K562 (cell line): Measurements from ENCODE around the gene PADI4. TPM values are rescaled to one million over a fixed set of nuclear protein-coding genes. Genes with fewer than 3 reads are reported as not detected.

ENCODE experiments used
- ATAC-seq: fragments of 200-7000 bp; cut with Tn5 transposase; 3 replicates; pipeline ENCODE4 v1.9.1; 2020; ENCODE audit warnings: moderate library complexity
- BruUV-seq: library from RNA; stranded (reverse); fragments of 400-500 nt; replicated peaks from 2 replicates; lab custom pipeline; 2021; lab: Mats Ljungman, UMichigan
- CTCF ChIA-PET: fragments of 300-600 bp; formaldehyde crosslinking; extraction: SDS; loops from one replicate; lab custom pipeline; 2021; ENCODE audit warnings: low intra/inter-chr PET ratio; lab: Yijun Ruan, JAX
- POLR2A ChIA-PET: fragments of 300-600, 350-650 bp; sonication (Branson Sonifier 250); formaldehyde crosslinking; extraction: SDS; loops from one replicate; lab custom pipeline; 2021; ENCODE audit warnings: antibody characterized with exemption, inconsistent platforms; lab: Yijun Ruan, JAX
- DNase-seq, 4 experiments: peaks; one replicate each; pipeline versions ENCODE4 v3.0.0 to v3.0.0-alpha.2; 2011 to 2018; ENCODE audit warnings: low spot score in 3 of 4, mixed read lengths in 3 of 4; ENCODE audit errors: extremely low read depth in 1 of 4
- FAIRE-seq: peaks from 2 replicates; lab custom pipeline; 2011; peaks lifted over from hg19 to GRCh38; lab: Jason Lieb, UNC
- H2AFZ ChIP-seq: 2 replicates; pipeline ENCODE4 v1.6.0; 2011; ENCODE audit warnings: low read depth, low read length, control low read depth, inconsistent platforms
- H3K27ac ChIP-seq: fragments of 200-600 bp; 3 replicates; pipeline ENCODE4 v1.8.0; 2011; ENCODE audit warnings: low read depth, mild to moderate bottlenecking, control low read depth, inconsistent platforms, low read length, moderate library complexity, mixed read lengths; ENCODE audit errors: extremely low read depth
- H3K27me3 ChIP-seq, 2 experiments: fragments of 300-600 bp in 1 of 2; 2 replicates in 1 of 2; 3 replicates in 1 of 2; pipeline versions ENCODE4 v1.6.0 to v1.8.0; 2011; ENCODE audit warnings: inconsistent platforms in 2 of 2, low read length in 2 of 2, mild to moderate bottlenecking in 1 of 2, mixed read lengths in 1 of 2, moderate library complexity in 1 of 2; ENCODE audit not compliant: control insufficient read depth in 2 of 2, insufficient read depth in 2 of 2
- H3K36me3 ChIP-seq: fragments of 300-600 bp; 3 replicates; pipeline ENCODE4 v1.8.0; 2011; ENCODE audit warnings: mild to moderate bottlenecking, low read length, inconsistent platforms; ENCODE audit not compliant: control insufficient read depth, insufficient read depth
- H3K4me1 ChIP-seq, 2 experiments: fragments of 200-600 bp in 1 of 2; replicated peaks in 1 of 2; 2 replicates in 1 of 2; 3 replicates in 1 of 2; pipeline versions ENCODE4 v1.5.1 to v1.8.0; 2011; ENCODE audit warnings: inconsistent platforms in 2 of 2, low read length in 2 of 2, mild to moderate bottlenecking in 1 of 2, mixed read lengths in 1 of 2, moderate library complexity in 1 of 2; ENCODE audit not compliant: control insufficient read depth in 2 of 2, insufficient read depth in 2 of 2
- H3K4me2 ChIP-seq: 2 replicates; pipeline ENCODE4 v1.6.1; 2011; ENCODE audit warnings: low read length, control low read depth, inconsistent platforms, mixed read lengths; ENCODE audit not compliant: insufficient read depth
- H3K4me3 ChIP-seq: fragments of 200-600 bp; sonication (generic), shearing (Covaris generic); 2 replicates; pipeline ENCODE4 v1.5.1; 2016; ENCODE audit warnings: control low read depth, inconsistent platforms
- H3K79me2 ChIP-seq: fragments of 200-600 bp; 3 replicates; pipeline ENCODE4 v1.8.0; 2011; ENCODE audit warnings: low read length, inconsistent platforms; ENCODE audit not compliant: control insufficient read depth, insufficient read depth
- H3K9ac ChIP-seq, 2 experiments: 2 replicates each; pipeline versions ENCODE4 v1.6.0 to v1.6.1; 2011; ENCODE audit warnings: low read depth in 2 of 2, low read length in 2 of 2, control low read depth in 1 of 2, inconsistent platforms in 1 of 2, mild to moderate bottlenecking in 1 of 2, mixed read lengths in 1 of 2; ENCODE audit not compliant: insufficient read depth in 1 of 2
- H3K9me1 ChIP-seq: one replicate; pipeline ENCODE4 v1.6.0; 2011; ENCODE audit warnings: inconsistent platforms, mild to moderate bottlenecking, low read length, moderate library complexity; ENCODE audit not compliant: control insufficient read depth, insufficient read depth
- H3K9me3 ChIP-seq: replicated peaks from 2 replicates; pipeline ENCODE4 v1.5.1; 2011; ENCODE audit warnings: low read depth, low read length, inconsistent platforms; ENCODE audit not compliant: control insufficient read depth, insufficient read depth
- H4K20me1 ChIP-seq: replicated peaks from 2 replicates; pipeline ENCODE4 v1.6.1; 2011; ENCODE audit warnings: low read length, inconsistent platforms, mixed read lengths; ENCODE audit not compliant: control insufficient read depth, insufficient read depth
- MTF1 ChIP-seq: fragments of 250-450 bp; sonication (Bioruptor Pico); IDR thresholded peaks from 2 replicates; pipeline ENCODE4 v1.9.0; 2021; ENCODE audit warnings: moderate library complexity, mild to moderate bottlenecking, inconsistent platforms, borderline replicate concordance
- PHF21A ChIP-seq: fragments of 450-650 bp; IDR thresholded peaks from 2 replicates; pipeline ENCODE4 v1.6.1; 2017; ENCODE audit warnings: low read depth, borderline replicate concordance
- REST ChIP-seq, 2 experiments: fragments of 450-650 bp; formaldehyde crosslinking in 1 of 2; IDR thresholded peaks; 2 replicates each; pipeline versions ENCODE4 v1.4.0 to v1.6.1; 2014 to 2020; ENCODE audit warnings: mild to moderate bottlenecking in 2 of 2, borderline replicate concordance in 1 of 2, low read depth in 1 of 2
- SMARCB1 ChIP-seq: IDR thresholded peaks from 2 replicates; pipeline ENCODE4 v1.6.1; 2011; ENCODE audit warnings: improper control_type of control experiment, low read depth; ENCODE audit not compliant: insufficient read length
- SOX6 ChIP-seq: fragments of 450-650 bp; IDR thresholded peaks from 2 replicates; pipeline ENCODE4 v1.6.1; 2014; ENCODE audit warnings: mild to moderate bottlenecking
- ZHX1 ChIP-seq: fragments of 150-350 bp; conservative IDR thresholded peaks from 2 replicates; pipeline ENCODE4 v1.6.1; 2014; ENCODE audit warnings: low read length
- ZNF764 ChIP-seq: fragments of 250-450 bp; sonication (Bioruptor Pico); IDR thresholded peaks from 2 replicates; pipeline ENCODE4 v1.4.0; 2020; ENCODE audit warnings: low read depth, mild to moderate bottlenecking, moderate library complexity
- WGBS: fragments of 100-300 bp; shearing (Covaris generic); methylation state at CpG from one replicate; pipeline ENCODE4 v1.1.6; 2016; ENCODE audit warnings: low coverage, mixed read lengths; ENCODE audit not compliant: insufficient coverage; ENCODE audit errors: missing lambda C conversion rate; 5-methylcytosine and 5-hydroxymethylcytosine counted together
- in situ Hi-C: fragments of 300-500 bp; cut with MboI; formaldehyde crosslinking; loops from 4 replicates; pipeline ENCODE4 v1.15.0; 2018; ENCODE audit warnings: inconsistent platforms, mixed read lengths
- intact Hi-C: fragments of 100-400 bp; cut with micrococcal nuclease; formaldehyde crosslinking; loops from 2 replicates; pipeline ENCODE4 v1.14.2; 2022
- polyA plus RNA-seq, 8 experiments: library from polyadenylated mRNA; depleted of rRNA in 4 of 8; stranded (reverse) in 5 of 8; unstranded in 3 of 8; fragments of >200 nt; fragmentation: Nextera tagmentation in 2 of 8; fragmentation: Illumina TruSeq in 1 of 8; extraction: Ambion mirVana in 2 of 8; extraction: Trizol in 1 of 8; gene quantifications; 2 replicates each; pipeline versions ENCODE4 v1.2.1 to v1.2.3, GENCODE V29; 2011 to 2014; ENCODE audit warnings: inconsistent platforms in 1 of 8, missing spikeins in 1 of 8
- total RNA-seq, 7 experiments: library from RNA; depleted of rRNA in 6 of 7; stranded (reverse); fragments of >200 nt in 6 of 7; fragmentation: Illumina TruSeq in 2 of 7; extraction: Trizol in 2 of 7; gene quantifications; 2 replicates each; pipeline versions ENCODE4 v1.2.1 to v1.2.3, GENCODE V29; 2011 to 2021; ENCODE audit warnings: low replicate concordance in 1 of 7
- TF ChIP-seq, protein P1 (sequence below): fragments of 250-450 bp; sonication (Bioruptor Pico); IDR thresholded peaks from 2 replicates; pipeline ENCODE4 v1.5.0; 2021

Gene PADI4
- total and polyA plus RNA-seq, 9 of the 15 experiments (the other 6 are each of a cell fraction or from before 2014, with no cell fraction given) = 0.22 to 0.33 TPM; not detected in 7

DNA sequence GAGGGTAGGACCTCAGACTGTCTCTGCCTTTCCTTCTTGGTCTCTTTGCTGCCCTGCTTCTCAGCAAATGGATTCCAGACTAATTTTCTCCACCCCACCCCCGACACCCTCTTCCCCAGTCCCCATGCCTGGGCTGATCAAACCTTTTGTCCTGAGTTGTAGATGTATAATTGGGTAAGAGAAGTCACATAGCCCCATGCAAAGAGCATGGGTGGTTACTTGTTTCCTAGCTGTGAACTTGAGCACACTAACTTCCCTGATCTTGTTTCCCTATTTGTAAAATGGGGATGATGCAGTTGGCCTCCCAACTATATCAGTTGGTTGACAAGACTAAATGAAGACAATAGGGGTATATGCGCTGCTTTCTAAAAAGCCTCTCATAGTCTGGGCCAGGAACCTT lies 73.2 kb downstream of the PADI4 start:
- in situ Hi-C loops = no loop called here
- no peaks in the 10 kb centered on the region for H3K36me3 ChIP-seq
- DNase-seq = no peak
- no peak overlapping the region for H3K4me3 ChIP-seq
- H3K4me2 ChIP-seq = no peak overlapping the region
- H2AFZ ChIP-seq = no peak overlapping the region
- no peak for ATAC-seq
- no peaks in the 10 kb centered on the region for H3K4me1 ChIP-seq
- POLR2A ChIA-PET = no interaction called here
- no peaks in the 10 kb centered on the region for H3K9me1 ChIP-seq
- TF ChIP-seq ZNF764 (CRISPR knock-in tag) (no peak), PHF21A (no peak), SOX6 (no peak), SMARCB1 (no peak), ZHX1 (no peak), MTF1 (CRISPR knock-in tag) (no peak), REST (IDR thresholded peaks at IDR 0.05; ENCODE audit: borderline replicate concordance) (no peak), REST (CRISPR knock-in tag; IDR thresholded peaks at IDR 0.05; ENCODE audit: low read depth) (no peak)
- TF ChIP-seq, protein P1, sequence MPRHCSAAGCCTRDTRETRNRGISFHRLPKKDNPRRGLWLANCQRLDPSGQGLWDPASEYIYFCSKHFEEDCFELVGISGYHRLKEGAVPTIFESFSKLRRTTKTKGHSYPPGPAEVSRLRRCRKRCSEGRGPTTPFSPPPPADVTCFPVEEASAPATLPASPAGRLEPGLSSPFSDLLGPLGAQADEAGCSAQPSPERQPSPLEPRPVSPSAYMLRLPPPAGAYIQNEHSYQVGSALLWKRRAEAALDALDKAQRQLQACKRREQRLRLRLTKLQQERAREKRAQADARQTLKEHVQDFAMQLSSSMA (CRISPR knock-in tag) = no peak
- TF ChIP-seq, all 486 proteins: peak for 0
- Histone ChIP-seq H3K79me2 (no peaks in the 10 kb centered on the region), H3K9ac (no peak overlapping the region), H4K20me1 (peaks cover 17% of the 10 kb centered on the region), H3K27ac (no peak overlapping the region), H3K27me3 (peaks cover 71 to 94% of the 10 kb centered on the region in 2 experiments), H3K9me3 (no peaks in the 10 kb centered on the region; the same call in 1 of the 2 replicates)
- FAIRE-seq = no peak
- intact Hi-C loops = no loop called here
- 5% methylated on average over 2 of the region's 2 CpGs for WGBS
- CTCF ChIA-PET = no interaction called here
- no TSS peak for BruUV-seq
